K562 (cell line): ENCODE results near the gene SLC37A2. TPM values are rescaled to one million over a fixed set of nuclear protein-coding genes. Genes with fewer than 3 reads are reported as not detected.

Source experiments
- ATAC-seq: fragments of 200-7000 bp; cut with Tn5 transposase; 3 replicates; pipeline ENCODE4 v1.9.1; 2020; ENCODE audit warnings: moderate library complexity
- BruUV-seq: library from RNA; stranded (reverse); fragments of 400-500 nt; replicated peaks from 2 replicates; lab custom pipeline; 2021; lab: Mats Ljungman, UMichigan
- CTCF ChIA-PET: fragments of 300-600 bp; formaldehyde crosslinking; extraction: SDS; loops from one replicate; lab custom pipeline; 2021; ENCODE audit warnings: low intra/inter-chr PET ratio; lab: Yijun Ruan, JAX
- POLR2A ChIA-PET: fragments of 300-600, 350-650 bp; sonication (Branson Sonifier 250); formaldehyde crosslinking; extraction: SDS; loops from one replicate; lab custom pipeline; 2021; ENCODE audit warnings: antibody characterized with exemption, inconsistent platforms; lab: Yijun Ruan, JAX
- DNase-seq, 4 experiments: peaks; one replicate each; pipeline versions ENCODE4 v3.0.0 to v3.0.0-alpha.2; 2011 to 2018; ENCODE audit warnings: low spot score in 3 of 4, mixed read lengths in 3 of 4; ENCODE audit errors: extremely low read depth in 1 of 4
- FAIRE-seq: peaks from 2 replicates; lab custom pipeline; 2011; peaks lifted over from hg19 to GRCh38; lab: Jason Lieb, UNC
- H2AFZ ChIP-seq: 2 replicates; pipeline ENCODE4 v1.6.0; 2011; ENCODE audit warnings: low read depth, low read length, control low read depth, inconsistent platforms
- H3K27ac ChIP-seq: fragments of 200-600 bp; 3 replicates; pipeline ENCODE4 v1.8.0; 2011; ENCODE audit warnings: low read depth, mild to moderate bottlenecking, control low read depth, inconsistent platforms, low read length, moderate library complexity, mixed read lengths; ENCODE audit errors: extremely low read depth
- H3K27me3 ChIP-seq, 2 experiments: fragments of 300-600 bp in 1 of 2; 2 replicates in 1 of 2; 3 replicates in 1 of 2; pipeline versions ENCODE4 v1.6.0 to v1.8.0; 2011; ENCODE audit warnings: inconsistent platforms in 2 of 2, low read length in 2 of 2, mild to moderate bottlenecking in 1 of 2, mixed read lengths in 1 of 2, moderate library complexity in 1 of 2; ENCODE audit not compliant: control insufficient read depth in 2 of 2, insufficient read depth in 2 of 2
- H3K36me3 ChIP-seq: fragments of 300-600 bp; 3 replicates; pipeline ENCODE4 v1.8.0; 2011; ENCODE audit warnings: mild to moderate bottlenecking, low read length, inconsistent platforms; ENCODE audit not compliant: control insufficient read depth, insufficient read depth
- H3K4me1 ChIP-seq, 2 experiments: fragments of 200-600 bp in 1 of 2; replicated peaks in 1 of 2; 2 replicates in 1 of 2; 3 replicates in 1 of 2; pipeline versions ENCODE4 v1.5.1 to v1.8.0; 2011; ENCODE audit warnings: inconsistent platforms in 2 of 2, low read length in 2 of 2, mild to moderate bottlenecking in 1 of 2, mixed read lengths in 1 of 2, moderate library complexity in 1 of 2; ENCODE audit not compliant: control insufficient read depth in 2 of 2, insufficient read depth in 2 of 2
- H3K4me2 ChIP-seq: 2 replicates; pipeline ENCODE4 v1.6.1; 2011; ENCODE audit warnings: low read length, control low read depth, inconsistent platforms, mixed read lengths; ENCODE audit not compliant: insufficient read depth
- H3K4me3 ChIP-seq: fragments of 200-600 bp; sonication (generic), shearing (Covaris generic); 2 replicates; pipeline ENCODE4 v1.5.1; 2016; ENCODE audit warnings: control low read depth, inconsistent platforms
- H3K79me2 ChIP-seq: fragments of 200-600 bp; 3 replicates; pipeline ENCODE4 v1.8.0; 2011; ENCODE audit warnings: low read length, inconsistent platforms; ENCODE audit not compliant: control insufficient read depth, insufficient read depth
- H3K9ac ChIP-seq, 2 experiments: 2 replicates each; pipeline versions ENCODE4 v1.6.0 to v1.6.1; 2011; ENCODE audit warnings: low read depth in 2 of 2, low read length in 2 of 2, control low read depth in 1 of 2, inconsistent platforms in 1 of 2, mild to moderate bottlenecking in 1 of 2, mixed read lengths in 1 of 2; ENCODE audit not compliant: insufficient read depth in 1 of 2
- H3K9me1 ChIP-seq: one replicate; pipeline ENCODE4 v1.6.0; 2011; ENCODE audit warnings: inconsistent platforms, mild to moderate bottlenecking, low read length, moderate library complexity; ENCODE audit not compliant: control insufficient read depth, insufficient read depth
- H3K9me3 ChIP-seq: replicated peaks from 2 replicates; pipeline ENCODE4 v1.5.1; 2011; ENCODE audit warnings: low read depth, low read length, inconsistent platforms; ENCODE audit not compliant: control insufficient read depth, insufficient read depth
- H4K20me1 ChIP-seq: replicated peaks from 2 replicates; pipeline ENCODE4 v1.6.1; 2011; ENCODE audit warnings: low read length, inconsistent platforms, mixed read lengths; ENCODE audit not compliant: control insufficient read depth, insufficient read depth
- BRF1 ChIP-seq: IDR thresholded peaks from 3 replicates; pipeline ENCODE4 v1.6.1; 2011; ENCODE audit warnings: borderline replicate concordance, mild to moderate bottlenecking; ENCODE audit not compliant: insufficient read length; ENCODE audit errors: extremely low read depth
- CAMTA2 ChIP-seq: fragments of 250-450 bp; sonication (Bioruptor Pico); conservative IDR thresholded peaks from 2 replicates; pipeline ENCODE4 v1.5.1; 2022
- CBFA2T2 ChIP-seq: fragments of 450-650 bp; conservative IDR thresholded peaks from 2 replicates; pipeline ENCODE4 v1.6.1; 2017; ENCODE audit warnings: mild to moderate bottlenecking
- EZH2 ChIP-seq: IDR thresholded peaks from 2 replicates; pipeline ENCODE4 v1.6.1; 2012; ENCODE audit warnings: low read depth, mild to moderate bottlenecking, inconsistent platforms, low read length, borderline replicate concordance
- HCFC1 ChIP-seq: IDR thresholded peaks from 2 replicates; pipeline ENCODE4 v1.6.1; 2012; ENCODE audit warnings: low read depth, low read length, improper control_type of control experiment
- HMBOX1 ChIP-seq: sonication (generic); IDR thresholded peaks from 2 replicates; pipeline ENCODE4 v1.6.1; 2016
- HMGXB4 ChIP-seq: sonication (generic); formaldehyde crosslinking; IDR thresholded peaks from 2 replicates; pipeline ENCODE4 v1.8.1; 2023; ENCODE audit warnings: mild to moderate bottlenecking, missing genetic modification reagents
- HNRNPK ChIP-seq: fragments of 200-400 bp; formaldehyde crosslinking; IDR thresholded peaks from one replicate; pipeline ENCODE4 v1.6.1; 2018; ENCODE audit warnings: mild to moderate bottlenecking, low read depth, low read length; ENCODE audit not compliant: poor library complexity, severe bottlenecking
- IFI16 ChIP-seq: fragments of 250-450 bp; sonication (Bioruptor Pico); IDR thresholded peaks from 2 replicates; pipeline ENCODE4 v2.1.2; 2022; ENCODE audit warnings: mild to moderate bottlenecking, inconsistent platforms
- NKRF ChIP-seq: fragments of 450-650 bp; IDR thresholded peaks from 2 replicates; pipeline ENCODE4 v1.6.1; 2016; ENCODE audit warnings: borderline replicate concordance
- PHB ChIP-seq: fragments of 250-450 bp; sonication (Bioruptor Pico); IDR thresholded peaks from 2 replicates; pipeline ENCODE4 v1.5.0; 2021
- RBM22 ChIP-seq: fragments of 200-400 bp; formaldehyde crosslinking; IDR thresholded peaks from 2 replicates; pipeline ENCODE4 v1.6.1; 2018; ENCODE audit warnings: low read length, low read depth; ENCODE audit not compliant: poor library complexity, severe bottlenecking
- SRSF7 ChIP-seq: fragments of 200-400 bp; formaldehyde crosslinking; optimal IDR thresholded peaks from 2 replicates; pipeline ENCODE3; 2017; ENCODE audit warnings: mild to moderate bottlenecking, low read depth, low read length
- TEAD1 ChIP-seq, 2 experiments: fragments of 450-650 bp in 1 of 2; sonication (generic) in 1 of 2; formaldehyde crosslinking; IDR thresholded peaks; 2 replicates each; pipeline versions ENCODE4 v1.4.0 to v1.8.0; 2020 to 2022; ENCODE audit warnings: mild to moderate bottlenecking in 2 of 2, missing genetic modification reagents in 1 of 2
- TSHZ1 ChIP-seq: fragments of 250-450 bp; sonication (Bioruptor Pico); IDR thresholded peaks from 2 replicates; pipeline ENCODE4 v1.4.0; 2020; ENCODE audit warnings: mild to moderate bottlenecking, moderate library complexity
- ZNF263 ChIP-seq: sonication (generic); formaldehyde crosslinking; IDR thresholded peaks from 2 replicates; pipeline ENCODE4 v1.8.0; 2022; ENCODE audit warnings: mild to moderate bottlenecking, missing genetic modification reagents, borderline replicate concordance
- in situ Hi-C: fragments of 300-500 bp; cut with MboI; formaldehyde crosslinking; loops from 4 replicates; pipeline ENCODE4 v1.15.0; 2018; ENCODE audit warnings: inconsistent platforms, mixed read lengths
- intact Hi-C: fragments of 100-400 bp; cut with micrococcal nuclease; formaldehyde crosslinking; loops from 2 replicates; pipeline ENCODE4 v1.14.2; 2022
- polyA plus RNA-seq, 8 experiments: library from polyadenylated mRNA; depleted of rRNA in 4 of 8; stranded (reverse) in 5 of 8; unstranded in 3 of 8; fragments of >200 nt; fragmentation: Nextera tagmentation in 2 of 8; fragmentation: Illumina TruSeq in 1 of 8; extraction: Ambion mirVana in 2 of 8; extraction: Trizol in 1 of 8; gene quantifications; 2 replicates each; pipeline versions ENCODE4 v1.2.1 to v1.2.3, GENCODE V29; 2011 to 2014; ENCODE audit warnings: inconsistent platforms in 1 of 8, missing spikeins in 1 of 8
- total RNA-seq, 7 experiments: library from RNA; depleted of rRNA in 6 of 7; stranded (reverse); fragments of >200 nt in 6 of 7; fragmentation: Illumina TruSeq in 2 of 7; extraction: Trizol in 2 of 7; gene quantifications; 2 replicates each; pipeline versions ENCODE4 v1.2.1 to v1.2.3, GENCODE V29; 2011 to 2021; ENCODE audit warnings: low replicate concordance in 1 of 7

The SLC37A2 gene
- total and polyA plus RNA-seq, 9 of the 15 experiments (the other 6 are each of a cell fraction or from before 2014, with no cell fraction given), result 0.01 to 1.2 (median 0.52) TPM

GRCh38 chr11:125022551-125022950, 40.6 kb upstream of the SLC37A2 start:
- H3K4me2 ChIP-seq, result no peak overlapping the region
- no peak for TF ChIP-seq NKRF
- no peak for TF ChIP-seq IFI16 (CRISPR knock-in tag)
- TF ChIP-seq HMGXB4 (CRISPR knock-in tag), result no peak
- TF ChIP-seq TEAD1 (CRISPR knock-in tag; IDR thresholded peaks at IDR 0.05), result no peak
- no peak for TF ChIP-seq HCFC1
- no peak for TF ChIP-seq PHB (CRISPR knock-in tag)
- no peak for TF ChIP-seq CBFA2T2
- TF ChIP-seq CAMTA2 (CRISPR knock-in tag), result no peak
- TF ChIP-seq RBM22, result no peak
- no peak for TF ChIP-seq SRSF7
- no peak for TF ChIP-seq BRF1
- no peak for TF ChIP-seq EZH2
- no peak for TF ChIP-seq TSHZ1 (CRISPR knock-in tag)
- no peak for TF ChIP-seq HMBOX1
- TF ChIP-seq HNRNPK, result no peak
- TF ChIP-seq ZNF263 (CRISPR knock-in tag), result no peak

More at GRCh38 chr11:125022551-125022950, 40.6 kb upstream of the SLC37A2 start:
- no peak for DNase-seq
- Histone ChIP-seq H3K9ac (no peak overlapping the region), H3K36me3 (no peaks in the 10 kb centered on the region), H3K4me3 (no peak overlapping the region), H3K9me3 (no peaks in the 10 kb centered on the region), H3K9me1 (no peaks in the 10 kb centered on the region), H3K27ac (no peak overlapping the region), H2AFZ (no peak overlapping the region), H3K79me2 (no peaks in the 10 kb centered on the region), H4K20me1 (no peaks in the 10 kb centered on the region), H3K27me3 (no peaks in the 10 kb centered on the region), H3K4me1 (no peaks in the 10 kb centered on the region)
- POLR2A ChIA-PET, result interaction anchor here (1.1 kb wide), 1 partner anchor 48 kb away, joined by 3 read pairs; no protein-coding TSS in a partner anchor
- FAIRE-seq, result no peak
- no peak for ATAC-seq
- intact Hi-C loops, result no loop called here
- no TSS peak for BruUV-seq
- in situ Hi-C loops, result no loop called here
- CTCF ChIA-PET, result no interaction called here
